Progenitor cell of endocrine pancreas (in vitro differentiated cells): Measurements from ENCODE around the gene STK31. TPM values are rescaled to one million over a fixed set of nuclear protein-coding genes. Genes with fewer than 3 reads are reported as not detected.

Source experiments
- DNase-seq: peaks from one replicate; pipeline ENCODE4 v3.0.0; 2021; ENCODE audit warnings: low spot score; ENCODE audit not compliant: unreplicated experiment
- H3K27ac Mint-ChIP-seq: 2 replicates; pipeline ENCODE4 v1.8.0; 2021; ENCODE audit warnings: mild to moderate bottlenecking, moderate library complexity, mixed read lengths
- H3K27me3 Mint-ChIP-seq: 2 replicates; pipeline ENCODE4 v1.8.0; 2021; ENCODE audit warnings: mixed read lengths
- H3K36me3 Mint-ChIP-seq: 2 replicates; pipeline ENCODE4 v1.8.0; 2022; ENCODE audit warnings: mixed read lengths; ENCODE audit not compliant: insufficient read depth
- H3K4me1 Mint-ChIP-seq: 2 replicates; pipeline ENCODE4 v1.8.0; 2021; ENCODE audit warnings: low read depth, mixed read lengths
- H3K4me3 Mint-ChIP-seq: 2 replicates; pipeline ENCODE4 v1.8.0; 2021; ENCODE audit warnings: low read depth, mild to moderate bottlenecking, moderate library complexity, mixed read lengths
- H3K9me3 Mint-ChIP-seq: 2 replicates; pipeline ENCODE4 v1.8.0; 2021; ENCODE audit warnings: low read depth, mixed read lengths
- CTCF ChIP-seq: fragments of 200-600 bp; sonication (generic); IDR thresholded peaks from one replicate; pipeline ENCODE4 v1.5.0; 2021; ENCODE audit warnings: antibody characterized with exemption, mild to moderate bottlenecking; ENCODE audit not compliant: unreplicated experiment
- total RNA-seq: library from RNA; stranded (reverse); gene quantifications from 2 replicates; pipeline ENCODE4 v1.2.1, GENCODE V29; 2021

Gene STK31
- total RNA-seq, 1 donor from 2014 or later: 1.3 TPM

GRCh38 chr7:23783115-23783514 is 73.1 kb downstream of the STK31 start:
- no peak for DNase-seq
- Mint-ChIP-seq H3K27ac (no peak overlapping the region), H3K27me3 (no peaks in the 10 kb centered on the region), H3K4me3 (no peak overlapping the region), H3K36me3 (no peaks in the 10 kb centered on the region), H3K4me1 (peaks cover 15% of the 10 kb centered on the region), H3K9me3 (no peaks in the 10 kb centered on the region)
- no peak for TF ChIP-seq CTCF

- H3K9me3 Mint-ChIP-seq: no peaks in the 10 kb centered on the region
- DNase-seq: no peak
- peaks cover 15% of the 10 kb centered on the region for H3K4me1 Mint-ChIP-seq
- H3K36me3 Mint-ChIP-seq: no peaks in the 10 kb centered on the region
- no peak for TF ChIP-seq CTCF
- H3K4me3 Mint-ChIP-seq: no peak overlapping the region
- H3K27me3 Mint-ChIP-seq: no peaks in the 10 kb centered on the region
- H3K27ac Mint-ChIP-seq: no peak overlapping the region
These were observed 77.3 kb downstream of the STK31 start for GRCh38 chr7:23787272-23787671.

DNA sequence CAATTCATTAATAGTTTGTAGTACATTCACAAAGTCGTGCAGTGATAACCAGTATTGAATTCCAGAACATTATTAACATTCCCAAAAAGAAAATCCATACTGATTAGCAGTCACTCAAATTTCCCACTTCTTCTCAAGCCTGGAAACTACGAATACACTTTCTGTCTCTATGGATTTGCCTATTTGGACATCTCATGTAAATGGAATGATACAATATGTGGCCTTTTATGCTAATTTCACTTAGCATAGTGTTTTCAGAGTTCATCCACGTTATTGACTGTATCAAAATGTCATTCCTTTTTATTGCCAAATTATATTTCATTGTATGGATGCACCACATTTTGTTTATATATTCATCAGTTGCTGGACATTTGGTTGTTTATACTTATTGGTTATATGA is 78.8 kb downstream of the STK31 start:
- Mint-ChIP-seq H3K9me3 (peaks cover 10% of the 10 kb centered on the region), H3K4me1 (peaks cover 15% of the 10 kb centered on the region), H3K4me3 (no peak overlapping the region), H3K27me3 (no peaks in the 10 kb centered on the region), H3K36me3 (peaks cover 8% of the 10 kb centered on the region), H3K27ac (no peak overlapping the region)
- DNase-seq: no peak
- no peak for TF ChIP-seq CTCF

DNA sequence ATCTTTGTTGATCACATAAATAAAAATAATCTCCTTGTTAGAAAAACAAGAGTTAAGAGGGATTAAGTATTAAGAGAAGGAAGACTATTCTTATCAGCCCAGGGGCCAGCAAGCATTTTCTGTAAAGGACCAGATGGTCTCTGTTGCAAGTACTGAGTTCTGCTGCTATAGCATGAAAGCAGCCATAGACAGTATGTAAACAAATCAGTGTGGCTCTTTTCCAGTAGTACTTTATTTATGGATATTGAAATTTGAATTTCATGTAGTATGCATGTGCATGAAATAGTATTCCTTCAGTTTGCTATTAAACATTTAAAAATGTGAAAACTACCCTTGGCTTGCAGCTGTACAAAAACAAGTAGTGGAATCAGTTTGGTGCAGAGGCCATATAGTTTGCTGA is 81.7 kb downstream of the STK31 start:
- DNase-seq: no peak
- peaks cover 15% of the 10 kb centered on the region for H3K4me1 Mint-ChIP-seq
- H3K36me3 Mint-ChIP-seq: peaks cover 31% of the 10 kb centered on the region
- peak overlapping the region; percentile 80 for H3K27ac Mint-ChIP-seq
- no peak for TF ChIP-seq CTCF
- H3K4me3 Mint-ChIP-seq: no peak overlapping the region
- no peaks in the 10 kb centered on the region for H3K27me3 Mint-ChIP-seq
- peaks cover 31% of the 10 kb centered on the region for H3K9me3 Mint-ChIP-seq

- no peak overlapping the region for H3K4me3 Mint-ChIP-seq
- TF ChIP-seq CTCF: no peak
- H3K36me3 Mint-ChIP-seq: peaks cover 5% of the 10 kb centered on the region
- no peaks in the 10 kb centered on the region for H3K27me3 Mint-ChIP-seq
- H3K9me3 Mint-ChIP-seq: peaks cover 12% of the 10 kb centered on the region
- peaks cover 38% of the 10 kb centered on the region for H3K4me1 Mint-ChIP-seq
- peak overlapping the region; percentile 95 for H3K27ac Mint-ChIP-seq
- no peak for DNase-seq
These were observed 92.8 kb downstream of the STK31 start for GRCh38 chr7:23802720-23803397.
